HEK293 (cell line): Measurements from ENCODE around the gene SSBP3.

Experiments
- CTCF ChIA-PET: fragments of 350-600 bp; formaldehyde crosslinking; extraction: SDS; loops from one replicate; lab custom pipeline; 2021; ENCODE audit warnings: antibody characterized with exemption; lab: Yijun Ruan, JAX
- POLR2A ChIA-PET: fragments of 300-600 bp; formaldehyde crosslinking; extraction: SDS; loops from one replicate; lab custom pipeline; 2020; ENCODE audit warnings: antibody characterized with exemption, inconsistent platforms; lab: Yijun Ruan, JAX
- H3K27ac ChIP-seq: fragments of 200-500 bp; sonication (Bioruptor generic); 2 replicates; pipeline ENCODE4 v1.5.1; 2014; ENCODE audit warnings: low read depth, low read length, control low read depth, inconsistent platforms; ENCODE audit errors: extremely low read depth
- H3K36me3 ChIP-seq, 2 experiments: fragments of 200-500 bp in 1 of 2; sonication (Bioruptor generic) in 1 of 2; 1 replicate in 1 of 2; 2 replicates in 1 of 2; pipeline ENCODE4 v1.5.1; 2014 to 2017; ENCODE audit warnings: inconsistent platforms in 2 of 2, low read length in 2 of 2; ENCODE audit not compliant: control insufficient read depth in 2 of 2, insufficient read depth in 1 of 2
- H3K4me1 ChIP-seq: fragments of 200-500 bp; sonication (Bioruptor generic); 2 replicates; pipeline ENCODE4 v1.5.1; 2014; ENCODE audit warnings: mild to moderate bottlenecking, low read length, inconsistent platforms; ENCODE audit not compliant: control insufficient read depth, insufficient read depth
- H3K4me3 ChIP-seq: 2 replicates; pipeline ENCODE4 v1.5.1; 2011; ENCODE audit warnings: low read depth, mild to moderate bottlenecking, control low read depth, low read length, moderate library complexity
- H3K9me3 ChIP-seq: fragments of 200-500 bp; sonication (Bioruptor generic); 2 replicates; pipeline ENCODE4 v1.5.1; 2014; ENCODE audit warnings: low read depth, low read length, inconsistent platforms; ENCODE audit not compliant: control insufficient read depth, insufficient read depth
- EGR2 ChIP-seq: fragments of 450-650 bp; formaldehyde crosslinking; IDR thresholded peaks from 2 replicates; pipeline ENCODE4 v1.5.1; 2016; ENCODE audit warnings: low read depth, missing biosample characterization, missing genetic modification characterization
- GLIS1 ChIP-seq: fragments of 450-650 bp; formaldehyde crosslinking; IDR thresholded peaks from 2 replicates; pipeline ENCODE4 v1.5.1; 2016; ENCODE audit warnings: missing biosample characterization, missing genetic modification characterization
- MYNN ChIP-seq: fragments of 450-650 bp; formaldehyde crosslinking; IDR thresholded peaks from 2 replicates; pipeline ENCODE4 v1.5.1; 2016; ENCODE audit warnings: missing biosample characterization, missing genetic modification characterization, borderline replicate concordance
- SP7 ChIP-seq: fragments of 450-650 bp; formaldehyde crosslinking; IDR thresholded peaks from 2 replicates; pipeline ENCODE4 v1.5.1; 2016; ENCODE audit warnings: missing biosample characterization, missing genetic modification characterization
- ZFHX2 ChIP-seq: fragments of 450-650 bp; formaldehyde crosslinking; conservative IDR thresholded peaks from 2 replicates; pipeline ENCODE4 v1.5.1; 2016; ENCODE audit warnings: missing biosample characterization, missing genetic modification characterization
- ZNF248 ChIP-seq: fragments of 450-650 bp; formaldehyde crosslinking; IDR thresholded peaks from 2 replicates; pipeline ENCODE4 v1.5.1; 2017; ENCODE audit warnings: missing biosample characterization, missing genetic modification characterization
- ZNF600 ChIP-seq: fragments of 450-650 bp; formaldehyde crosslinking; IDR thresholded peaks from 2 replicates; pipeline ENCODE4 v1.5.1; 2016; ENCODE audit warnings: missing biosample characterization, missing genetic modification characterization
- ZNF777 ChIP-seq: fragments of 450-650 bp; formaldehyde crosslinking; IDR thresholded peaks from 2 replicates; pipeline ENCODE4 v1.5.1; 2017; ENCODE audit warnings: missing biosample characterization, missing genetic modification characterization, borderline replicate concordance
- ZNF837 ChIP-seq: fragments of 450-650 bp; formaldehyde crosslinking; IDR thresholded peaks from 2 replicates; pipeline ENCODE4 v1.5.1; 2016; ENCODE audit warnings: missing biosample characterization, missing genetic modification characterization
- ZNF843 ChIP-seq: fragments of 450-650 bp; formaldehyde crosslinking; IDR thresholded peaks from 2 replicates; pipeline ENCODE4 v1.5.1; 2016; ENCODE audit warnings: missing biosample characterization, missing genetic modification characterization
- ZSCAN30 ChIP-seq: fragments of 450-650 bp; IDR thresholded peaks from 2 replicates; pipeline ENCODE4 v1.5.1; 2018; ENCODE audit warnings: missing biosample characterization, mild to moderate bottlenecking, missing genetic modification characterization, moderate library complexity
- ZXDB ChIP-seq: fragments of 450-650 bp; formaldehyde crosslinking; IDR thresholded peaks from 2 replicates; pipeline ENCODE4 v1.5.1; 2016; ENCODE audit warnings: missing biosample characterization, missing genetic modification characterization
- TF ChIP-seq, protein P1 (sequence below): fragments of 450-650 bp; formaldehyde crosslinking; IDR thresholded peaks from 2 replicates; pipeline ENCODE4 v1.5.1; 2017; ENCODE audit warnings: missing biosample characterization, mild to moderate bottlenecking, missing genetic modification characterization, moderate library complexity
- TF ChIP-seq, protein P2 (sequence below): fragments of 450-650 bp; formaldehyde crosslinking; IDR thresholded peaks from 2 replicates; pipeline ENCODE4 v1.5.1; 2016; ENCODE audit warnings: missing biosample characterization, missing genetic modification characterization
- TF ChIP-seq, protein P3 (sequence below): fragments of 450-650 bp; formaldehyde crosslinking; IDR thresholded peaks from 2 replicates; pipeline ENCODE4 v1.5.1; 2016; ENCODE audit warnings: missing biosample characterization, missing genetic modification characterization, low read depth
- TF ChIP-seq, protein P4 (sequence below): fragments of 450-650 bp; formaldehyde crosslinking; IDR thresholded peaks from 2 replicates; pipeline ENCODE4 v1.5.1; 2017; ENCODE audit warnings: missing biosample characterization, missing genetic modification characterization

Gene SSBP3

DNA sequence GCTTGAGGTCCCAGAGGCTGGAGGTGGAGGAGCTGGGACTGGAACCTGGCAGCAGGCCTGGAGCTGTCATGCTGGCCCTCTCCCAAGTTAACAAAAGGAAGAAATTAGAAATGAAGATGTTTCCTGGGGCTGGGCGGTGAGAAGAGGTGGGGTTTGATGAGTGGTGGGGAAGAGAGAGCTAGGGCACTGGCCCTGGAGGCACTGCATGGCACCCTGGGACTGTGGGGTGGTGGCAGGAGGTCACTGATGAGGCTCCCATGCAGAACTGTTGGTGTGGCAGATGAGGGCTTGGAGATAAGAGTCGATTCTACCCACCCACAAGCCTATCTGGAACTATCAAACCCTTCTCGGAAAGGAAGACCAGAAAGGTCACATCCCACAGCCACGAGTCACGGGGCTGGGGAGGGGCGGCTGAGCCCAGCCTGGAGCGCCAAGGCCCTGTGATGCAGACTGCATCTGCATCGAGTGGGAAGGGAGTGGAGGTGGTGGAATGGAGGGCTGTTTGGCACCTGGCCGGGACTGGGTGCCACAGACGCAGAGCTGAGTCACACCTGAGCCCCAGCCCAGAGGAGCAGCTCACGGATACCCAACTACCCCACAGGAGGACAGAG, 176.8 kb downstream of the SSBP3 start:
- POLR2A ChIA-PET, result interaction anchor here (1.0 kb wide), 1 partner anchor 30 kb away, joined by 4 read pairs; the partner anchor contains the start of genes CYB5RL and MRPL37

DNA sequence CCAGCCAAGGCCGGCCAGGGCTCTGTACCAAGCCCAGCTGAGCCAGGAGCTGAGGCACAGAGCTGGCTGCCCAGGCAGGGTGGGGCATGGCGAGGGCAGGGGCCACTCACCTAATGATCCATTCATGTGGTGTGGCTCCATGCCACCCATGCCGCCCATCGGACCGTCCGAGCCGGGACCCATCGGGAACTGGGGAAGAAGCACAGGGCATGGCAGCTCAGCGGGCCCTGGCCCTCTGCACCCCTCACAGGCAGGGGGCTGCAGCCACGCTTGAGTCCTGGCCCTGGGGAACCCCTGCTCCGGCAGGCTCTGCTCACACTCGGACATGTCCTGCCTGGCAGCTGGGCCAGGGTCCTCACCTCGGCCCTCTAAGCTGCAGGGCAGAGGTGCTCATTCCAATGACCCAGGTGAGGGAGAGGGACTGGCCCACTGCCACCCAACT, 177.5 kb downstream of the SSBP3 start:
- peaks cover 0 to 3% of the 10 kb centered on the region in 2 experiments; a peak in 1 of 3 replicates for H3K36me3 ChIP-seq
- ChIA-PET POLR2A (no interaction called here), CTCF (no interaction called here)
- no peaks in the 10 kb centered on the region for H3K4me1 ChIP-seq
- H3K27ac ChIP-seq, result no peak overlapping the region
- H3K9me3 ChIP-seq, result no peaks in the 10 kb centered on the region
- no peak overlapping the region for H3K4me3 ChIP-seq
- no peak for TF ChIP-seq ZXDB (tag by site-specific recombination)
- no peak for TF ChIP-seq MYNN (tag by site-specific recombination)
- TF ChIP-seq ZNF843 (tag by site-specific recombination), result no peak
- no peak for TF ChIP-seq ZNF777 (tag by site-specific recombination)
- no peak for TF ChIP-seq ZNF248
- TF ChIP-seq ZSCAN30, result no peak
- TF ChIP-seq, protein P1, sequence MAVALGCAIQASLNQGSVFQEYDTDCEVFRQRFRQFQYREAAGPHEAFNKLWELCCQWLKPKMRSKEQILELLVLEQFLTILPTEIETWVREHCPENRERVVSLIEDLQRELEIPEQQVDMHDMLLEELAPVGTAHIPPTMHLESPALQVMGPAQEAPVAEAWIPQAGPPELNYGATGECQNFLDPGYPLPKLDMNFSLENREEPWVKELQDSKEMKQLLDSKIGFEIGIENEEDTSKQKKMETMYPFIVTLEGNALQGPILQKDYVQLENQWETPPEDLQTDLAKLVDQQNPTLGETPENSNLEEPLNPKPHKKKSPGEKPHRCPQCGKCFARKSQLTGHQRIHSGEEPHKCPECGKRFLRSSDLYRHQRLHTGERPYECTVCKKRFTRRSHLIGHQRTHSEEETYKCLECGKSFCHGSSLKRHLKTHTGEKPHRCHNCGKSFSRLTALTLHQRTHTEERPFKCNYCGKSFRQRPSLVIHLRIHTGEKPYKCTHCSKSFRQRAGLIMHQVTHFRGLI, result no peak
- TF ChIP-seq, protein P2, sequence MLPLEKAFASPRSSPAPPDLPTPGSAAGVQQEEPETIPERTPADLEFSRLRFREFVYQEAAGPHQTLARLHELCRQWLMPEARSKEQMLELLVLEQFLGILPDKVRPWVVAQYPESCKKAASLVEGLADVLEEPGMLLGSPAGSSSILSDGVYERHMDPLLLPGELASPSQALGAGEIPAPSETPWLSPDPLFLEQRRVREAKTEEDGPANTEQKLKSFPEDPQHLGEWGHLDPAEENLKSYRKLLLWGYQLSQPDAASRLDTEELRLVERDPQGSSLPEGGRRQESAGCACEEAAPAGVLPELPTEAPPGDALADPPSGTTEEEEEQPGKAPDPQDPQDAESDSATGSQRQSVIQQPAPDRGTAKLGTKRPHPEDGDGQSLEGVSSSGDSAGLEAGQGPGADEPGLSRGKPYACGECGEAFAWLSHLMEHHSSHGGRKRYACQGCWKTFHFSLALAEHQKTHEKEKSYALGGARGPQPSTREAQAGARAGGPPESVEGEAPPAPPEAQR (tag by site-specific recombination), result no peak

More for the DNA sequence above, 176.8 kb downstream of the SSBP3 start:
- Histone ChIP-seq H3K4me3 (no peak overlapping the region), H3K4me1 (no peaks in the 10 kb centered on the region), H3K36me3 (peaks cover 0 to 3% of the 10 kb centered on the region in 2 experiments; a peak in 1 of 3 replicates), H3K27ac (no peak overlapping the region), H3K9me3 (no peaks in the 10 kb centered on the region)
- CTCF ChIA-PET, result interaction anchor here (0.7 to 1.1 kb wide), 2 partner anchors 10 to 105 kb away, joined by 3 read pairs; no protein-coding TSS in a partner anchor
- TF ChIP-seq, protein P3, sequence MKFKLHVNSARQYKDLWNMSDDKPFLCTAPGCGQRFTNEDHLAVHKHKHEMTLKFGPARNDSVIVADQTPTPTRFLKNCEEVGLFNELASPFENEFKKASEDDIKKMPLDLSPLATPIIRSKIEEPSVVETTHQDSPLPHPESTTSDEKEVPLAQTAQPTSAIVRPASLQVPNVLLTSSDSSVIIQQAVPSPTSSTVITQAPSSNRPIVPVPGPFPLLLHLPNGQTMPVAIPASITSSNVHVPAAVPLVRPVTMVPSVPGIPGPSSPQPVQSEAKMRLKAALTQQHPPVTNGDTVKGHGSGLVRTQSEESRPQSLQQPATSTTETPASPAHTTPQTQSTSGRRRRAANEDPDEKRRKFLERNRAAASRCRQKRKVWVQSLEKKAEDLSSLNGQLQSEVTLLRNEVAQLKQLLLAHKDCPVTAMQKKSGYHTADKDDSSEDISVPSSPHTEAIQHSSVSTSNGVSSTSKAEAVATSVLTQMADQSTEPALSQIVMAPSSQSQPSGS (tag by site-specific recombination), result no peak
- TF ChIP-seq, protein P4, sequence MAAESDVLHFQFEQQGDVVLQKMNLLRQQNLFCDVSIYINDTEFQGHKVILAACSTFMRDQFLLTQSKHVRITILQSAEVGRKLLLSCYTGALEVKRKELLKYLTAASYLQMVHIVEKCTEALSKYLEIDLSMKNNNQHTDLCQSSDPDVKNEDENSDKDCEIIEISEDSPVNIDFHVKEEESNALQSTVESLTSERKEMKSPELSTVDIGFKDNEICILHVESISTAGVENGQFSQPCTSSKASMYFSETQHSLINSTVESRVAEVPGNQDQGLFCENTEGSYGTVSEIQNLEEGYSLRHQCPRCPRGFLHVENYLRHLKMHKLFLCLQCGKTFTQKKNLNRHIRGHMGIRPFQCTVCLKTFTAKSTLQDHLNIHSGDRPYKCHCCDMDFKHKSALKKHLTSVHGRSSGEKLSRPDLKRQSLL (tag by site-specific recombination), result no peak
- TF ChIP-seq EGR2 (tag by site-specific recombination) (peak; percentile 91), GLIS1 (tag by site-specific recombination) (0 out of 2 replicates have a peak, but pooled peaks have one; percentile 11), SP7 (tag by site-specific recombination) (peak; percentile 43; the same call in 1 of the 2 replicates), ZNF837 (no peak), ZNF600 (peak; percentile 61; the same call in 1 of the 2 replicates), ZFHX2 (peak; percentile 91)
